Left ventricle myocardium superior (tissue), 1 donor: ENCODE results near the gene CDK14. TPM values are rescaled to one million over a fixed set of nuclear protein-coding genes. Genes with fewer than 3 reads are reported as not detected.
A peak's percentile ranks its signal among the peaks of the same experiment; 100 is the strongest.
"Not testable (repeated sequence)": the region's sequence is repeated elsewhere in the genome, so short reads cannot be mapped to it uniquely, and the experiment has no call there.

Experiments used
- ATAC-seq: fragments of 200-7000 bp; cut with Tn5 transposase; one replicate; pipeline ENCODE4 v1.9.1; 2020; ENCODE audit warnings: mild to moderate bottlenecking, moderate library complexity
- DNase-seq: peaks from one replicate; pipeline ENCODE4 v3.0.0-alpha.2; 2020
- intact Hi-C: fragments of 100-400 bp; cut with micrococcal nuclease; formaldehyde crosslinking; loops from one replicate; pipeline ENCODE4 v1.11.0; 2022
- total RNA-seq: library from RNA; stranded (reverse); fragmentation: NEBNext Ultra II Directional; extraction: Animal tissue kit (Norgen Biotek cat#: 25700); gene quantifications from one replicate; pipeline ENCODE4 v1.2.1, GENCODE V29; 2021
- donor health status: DM: no; HTN: yes; CAD: no; lungs with severe emphysema.

The CDK14 gene
- total RNA-seq, 1 donor from 2014 or later: 23.9 TPM

DNA sequence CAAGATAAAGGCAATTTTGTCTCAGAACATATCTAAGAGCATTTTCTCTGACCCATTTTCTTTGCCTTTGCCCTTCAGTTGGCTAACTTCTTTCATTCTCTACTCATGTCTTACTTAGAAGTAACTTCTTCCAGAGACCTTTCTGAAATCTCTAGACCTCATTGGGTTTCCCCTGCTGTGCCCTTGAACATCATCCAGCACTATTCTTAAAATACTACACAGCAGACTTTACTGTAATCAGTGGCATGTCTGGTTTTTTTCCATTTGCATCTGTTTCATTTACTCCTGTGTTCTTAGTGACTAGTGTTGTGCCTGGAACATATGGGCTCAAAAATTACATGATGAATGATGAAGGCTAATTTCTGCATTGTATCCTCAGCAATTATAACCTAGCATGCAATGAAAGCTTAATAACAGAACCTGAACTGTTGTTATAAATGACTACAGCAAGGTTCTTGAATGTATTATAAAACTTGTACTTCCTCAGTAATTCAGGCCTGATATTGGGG is 301.9 kb downstream of the CDK14 start:
- intact Hi-C loops: no loop called here
- DNase-seq: no peak
- peak; percentile 51 for ATAC-seq

DNA sequence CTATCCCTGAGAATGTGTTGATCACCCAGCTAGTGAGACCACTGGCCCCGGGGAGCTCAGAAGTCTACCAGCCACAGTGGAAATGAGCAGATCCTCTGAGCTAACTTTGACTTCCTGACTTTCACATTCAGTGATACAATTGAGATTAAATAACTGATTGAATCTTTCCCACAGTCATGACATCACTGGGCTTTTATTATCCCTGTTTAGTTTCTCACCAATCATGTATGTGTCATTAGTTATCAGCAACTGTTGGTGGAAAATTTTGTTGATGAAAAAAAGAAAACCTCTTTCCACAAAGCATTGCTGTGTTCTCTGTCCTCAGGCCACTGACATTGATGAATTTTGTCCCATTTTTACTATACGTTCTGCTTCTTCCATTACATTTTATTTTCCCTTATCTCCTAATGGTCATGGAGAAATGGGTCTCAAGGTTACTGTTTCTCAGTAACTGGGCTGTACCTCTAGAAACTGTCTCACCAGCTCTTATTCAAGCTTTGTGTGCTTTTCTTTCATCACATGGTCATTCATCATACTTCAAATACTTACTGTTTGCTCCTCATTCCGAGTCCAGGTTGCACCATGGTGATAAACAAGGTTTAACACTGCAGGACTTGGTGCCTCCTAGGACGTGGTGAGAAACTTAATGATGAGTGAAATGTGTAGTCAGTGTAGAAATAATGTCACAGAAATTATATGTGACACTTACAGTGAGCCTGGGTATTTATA is 304.7 kb downstream of the CDK14 start:
- ATAC-seq (no peak), DNase-seq (no peak)
- intact Hi-C loops: no loop called here

DNA sequence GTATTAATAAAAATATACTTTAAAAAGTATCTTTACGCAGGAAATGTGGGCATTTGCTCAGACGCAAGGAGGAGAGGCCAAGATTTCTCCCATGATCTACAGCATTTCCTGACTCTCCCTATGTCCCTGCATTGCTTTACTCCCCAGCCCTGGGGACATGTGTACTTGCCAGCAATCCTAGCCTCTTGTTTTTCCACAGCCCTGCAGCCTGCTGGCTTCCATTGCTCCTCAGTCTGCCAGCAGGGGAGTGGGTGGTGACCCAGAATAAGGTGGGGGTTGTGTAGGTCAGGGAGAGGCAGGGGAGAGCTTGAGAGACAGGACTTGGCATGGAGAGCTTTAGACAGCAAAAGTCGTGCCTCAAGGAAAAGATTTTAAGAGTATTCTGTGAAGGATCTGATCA is 307.7 kb downstream of the CDK14 start:
- ATAC-seq: no peak
- intact Hi-C loops: no loop called here
- no peak for DNase-seq

DNA sequence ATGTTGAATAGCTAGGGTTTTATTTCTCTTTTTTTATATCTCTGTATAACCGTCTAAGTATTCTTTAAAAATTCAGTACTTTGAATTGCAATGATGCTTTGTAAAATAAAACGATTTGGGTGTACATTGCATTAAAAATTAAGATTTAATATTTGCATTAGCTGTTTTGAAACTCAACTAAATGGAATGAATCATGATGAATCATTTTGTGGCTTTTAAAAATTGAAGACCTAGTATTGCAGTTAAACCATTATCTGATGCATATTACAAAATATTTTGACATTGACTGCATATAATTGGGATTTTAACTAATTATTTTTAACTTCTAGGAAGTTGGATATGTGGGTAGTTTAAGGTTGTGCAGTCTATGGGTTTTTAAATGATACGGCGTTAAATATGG is 314.0 kb downstream of the CDK14 start:
- intact Hi-C loops: no loop called here
- DNase-seq (no peak), ATAC-seq (no peak)

DNA sequence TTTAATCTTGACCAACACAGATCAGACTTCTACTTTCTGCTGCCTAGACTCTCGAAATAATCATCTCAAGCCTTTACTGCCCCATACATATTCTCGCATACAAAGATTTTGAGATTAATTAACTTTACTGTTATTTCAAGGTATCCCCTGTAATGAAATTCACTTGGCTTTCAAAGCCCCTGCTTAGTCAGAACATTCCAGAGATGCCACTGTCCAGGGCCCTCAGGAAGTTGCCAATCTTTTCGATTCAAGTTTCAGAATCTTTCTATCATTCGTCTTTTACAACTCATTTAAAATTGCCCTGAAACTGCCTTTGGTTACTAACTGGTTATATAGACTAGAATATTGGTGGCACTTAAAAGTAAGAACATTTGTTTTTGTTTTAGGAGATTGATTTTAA is 320.2 kb downstream of the CDK14 start:
- DNase-seq (no peak), ATAC-seq (no peak)
- intact Hi-C loops: no loop called here

DNA sequence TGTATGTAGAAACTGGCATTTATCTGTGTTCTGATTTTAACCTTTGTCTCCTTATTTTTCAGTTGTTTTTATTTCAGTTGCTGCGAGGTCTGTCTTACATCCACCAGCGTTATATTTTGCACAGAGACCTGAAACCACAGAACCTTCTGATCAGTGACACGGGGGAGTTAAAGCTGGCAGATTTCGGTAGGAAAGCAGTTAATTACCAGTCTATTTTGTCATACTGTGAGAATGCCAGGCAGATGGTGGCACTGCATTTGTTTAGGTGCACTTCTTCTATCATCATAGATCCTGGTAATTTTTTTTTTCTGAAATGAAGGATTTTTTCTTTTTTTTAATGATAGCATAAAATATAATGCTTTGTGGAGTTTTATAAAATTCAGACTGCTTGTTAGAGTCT is 321.4 kb downstream of the CDK14 start:
- intact Hi-C loops: no loop called here
- ATAC-seq (no peak), DNase-seq (no peak)

DNA sequence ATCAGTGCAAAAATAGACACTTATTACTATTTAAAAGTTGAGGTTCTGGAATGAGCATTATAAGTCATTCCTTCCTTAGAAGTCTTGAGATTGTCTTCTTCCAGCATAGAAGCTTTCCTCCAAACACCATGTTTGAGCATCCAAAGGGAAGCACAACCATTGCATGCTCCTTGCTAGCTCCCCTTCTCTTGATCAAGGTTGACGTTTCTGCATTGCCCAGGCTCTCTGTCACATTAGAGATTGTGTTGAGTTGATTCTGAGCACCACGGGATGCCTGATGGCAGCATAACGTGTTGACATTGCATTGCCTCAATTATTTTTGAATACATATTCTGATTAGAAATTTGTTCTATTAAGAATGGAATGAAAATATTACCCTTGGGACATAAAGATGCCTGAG is 322.2 kb downstream of the CDK14 start:
- intact Hi-C loops: no loop called here
- no peak for ATAC-seq
- DNase-seq: no peak

DNA sequence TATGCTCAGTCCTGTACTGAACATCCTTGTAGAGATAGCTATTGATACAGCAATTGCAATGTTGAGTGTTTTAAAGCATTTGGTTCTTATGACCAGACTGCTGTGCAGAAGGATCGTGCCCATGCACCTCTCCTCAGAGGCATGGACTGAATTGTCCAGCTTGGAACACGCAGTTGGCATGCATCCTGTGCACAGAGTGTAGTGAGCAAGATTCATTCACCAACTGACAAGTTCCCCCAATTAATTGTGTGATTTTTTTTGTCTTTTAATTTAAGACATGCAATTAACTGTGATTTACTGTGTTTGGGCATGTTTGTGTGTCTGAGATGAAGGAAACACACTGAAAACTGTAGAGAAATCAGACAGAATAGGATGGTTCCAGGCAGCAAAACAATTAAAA is 323.7 kb downstream of the CDK14 start:
- intact Hi-C loops: no loop called here
- no peak for DNase-seq
- no peak for ATAC-seq

DNA sequence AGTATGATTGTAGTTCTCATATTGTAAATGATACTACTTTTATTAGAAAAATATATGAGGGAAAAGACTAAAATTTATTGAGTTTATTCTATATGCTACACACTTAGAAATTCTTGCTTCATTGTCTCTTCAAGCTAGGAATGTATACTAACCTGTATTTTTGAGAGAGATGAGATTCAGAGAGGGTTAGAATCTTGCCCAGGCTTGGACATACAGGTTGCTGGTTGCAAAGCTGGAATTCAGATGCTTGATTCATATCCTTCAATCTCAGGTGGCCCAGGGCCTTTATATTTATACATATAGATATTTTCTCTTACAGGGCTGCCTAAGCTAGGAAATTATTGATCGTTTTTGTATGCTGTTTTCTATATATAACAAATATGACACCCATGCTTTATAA is 324.2 kb downstream of the CDK14 start:
- DNase-seq: no peak
- no peak for ATAC-seq
- intact Hi-C loops: no loop called here

DNA sequence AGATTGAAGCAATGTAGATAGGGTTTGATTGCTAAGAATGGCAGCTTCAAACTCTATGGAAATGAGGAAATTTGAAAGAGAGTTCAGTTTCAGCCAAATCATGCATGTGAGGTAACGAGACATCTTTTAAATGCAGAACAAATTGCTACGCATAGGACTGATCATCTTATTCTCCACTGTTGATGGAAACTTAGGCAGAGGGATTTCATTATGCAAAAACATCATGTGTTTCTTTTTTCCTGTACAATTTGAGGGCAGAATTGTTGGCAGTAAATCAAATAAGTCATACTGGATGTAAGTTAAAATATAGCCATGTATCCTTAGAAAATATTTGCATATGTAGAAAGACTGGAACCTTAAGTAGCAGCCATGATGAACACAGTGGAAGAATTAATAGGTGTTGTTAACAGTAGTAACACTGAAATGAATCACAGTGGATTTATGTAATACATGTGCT is 327.4 kb downstream of the CDK14 start:
- DNase-seq (no peak), ATAC-seq (no peak)
- intact Hi-C loops: no loop called here

DNA sequence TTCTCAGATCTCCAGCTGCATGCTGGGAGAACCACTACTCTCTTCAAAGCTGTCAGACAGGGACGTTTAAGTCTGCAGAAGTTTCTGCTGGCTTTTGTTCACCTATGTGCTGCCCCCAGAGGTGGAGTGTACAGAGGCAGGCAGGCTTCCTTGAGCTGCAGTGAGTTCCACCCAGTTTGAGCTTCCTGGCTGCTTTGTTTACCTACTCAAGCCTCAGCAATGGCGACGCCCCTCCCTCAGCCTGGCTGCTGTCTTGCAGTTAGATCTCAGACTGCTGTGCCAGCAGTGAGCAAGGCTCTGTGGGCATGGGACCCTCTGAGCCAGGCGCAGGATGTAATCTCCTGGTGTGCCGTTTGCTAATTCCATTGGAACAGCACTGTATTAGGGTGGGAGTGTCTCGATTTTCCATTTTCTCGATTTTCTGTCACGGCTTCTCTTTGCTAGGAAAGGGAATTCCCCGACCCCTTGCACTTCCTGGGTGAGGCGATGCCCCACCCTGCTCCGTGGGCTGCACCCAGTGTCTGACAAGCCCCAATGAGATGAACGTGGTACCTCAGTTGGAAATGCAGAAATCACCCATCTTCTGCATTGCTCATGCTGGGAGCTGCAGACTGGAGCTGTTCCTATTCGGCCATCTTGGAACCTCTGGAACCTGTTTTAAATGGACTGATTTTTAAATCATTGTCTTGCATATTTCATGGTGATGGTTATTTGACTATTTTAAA is 332.7 kb downstream of the CDK14 start:
- ATAC-seq, intact Hi-C loops: not testable (repeated sequence)

DNA sequence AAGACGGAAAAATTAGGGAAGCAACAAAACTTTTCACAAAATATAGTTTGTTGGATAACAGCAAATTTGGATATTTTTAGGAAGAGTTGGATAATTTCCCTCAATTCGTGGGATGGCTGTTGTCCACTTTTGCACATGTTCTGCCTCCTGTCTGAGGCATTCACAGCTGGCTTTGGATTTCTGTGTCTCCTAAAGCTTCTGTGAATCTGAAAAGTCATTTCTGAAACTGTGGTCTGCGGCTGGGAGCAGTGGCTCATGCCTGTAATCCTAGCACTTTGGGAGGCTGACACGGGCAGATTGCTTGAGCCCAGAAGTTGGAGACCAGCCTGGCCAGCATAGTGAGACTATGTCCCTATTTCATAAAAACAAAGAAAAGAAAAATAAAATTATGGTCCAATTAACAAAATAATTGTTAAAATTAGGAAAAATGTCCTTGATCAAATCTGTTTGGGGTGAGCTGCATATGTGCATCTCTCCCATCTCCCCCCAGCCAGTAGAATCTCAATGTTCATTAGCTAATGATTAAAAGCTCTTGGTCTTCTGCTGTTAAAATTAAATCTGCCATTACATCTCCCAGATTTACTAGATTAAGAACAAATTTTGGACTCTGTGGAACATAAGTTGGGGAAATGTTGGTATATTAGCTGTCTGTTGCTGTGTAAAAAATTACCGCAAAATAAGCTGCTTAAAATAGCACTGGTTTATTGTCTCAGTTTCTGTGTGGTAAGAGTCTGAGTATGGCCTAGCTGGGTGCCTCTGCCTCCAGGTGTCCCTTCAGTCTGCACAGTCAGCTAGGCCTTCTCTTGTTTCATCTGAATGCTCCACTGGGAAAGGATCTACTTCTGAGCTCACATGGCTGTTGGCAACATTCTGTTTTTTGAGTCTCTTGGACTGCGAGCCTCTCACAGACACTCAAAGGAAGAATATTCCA is 336.1 kb downstream of the CDK14 start:
- intact Hi-C loops: no loop called here
- ATAC-seq: peak; percentile 72
- DNase-seq: no peak

More for the DNA sequence above, 332.7 kb downstream of the CDK14 start:
- DNase-seq: not testable (repeated sequence)

DNA sequence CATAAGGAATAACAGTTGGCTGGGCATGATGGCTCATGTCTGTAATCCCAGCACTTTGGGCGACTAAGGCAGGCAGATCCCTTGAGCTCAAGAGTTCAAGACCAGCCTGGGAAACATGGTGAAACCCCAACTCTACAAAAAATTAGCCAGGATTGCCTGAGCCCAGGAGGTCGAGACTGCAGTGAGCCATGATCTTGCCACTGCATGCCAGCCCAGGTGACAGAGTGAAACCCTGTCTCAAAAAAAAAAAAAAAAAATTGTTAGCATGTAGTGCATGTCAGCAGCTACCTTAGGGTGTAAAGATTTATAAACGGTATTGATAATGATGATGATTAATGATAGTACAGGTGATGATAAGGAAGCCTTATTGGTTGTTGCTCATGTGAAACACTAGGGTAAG is 336.9 kb downstream of the CDK14 start:
- intact Hi-C loops: no loop called here
- DNase-seq: no peak
- no peak for ATAC-seq

DNA sequence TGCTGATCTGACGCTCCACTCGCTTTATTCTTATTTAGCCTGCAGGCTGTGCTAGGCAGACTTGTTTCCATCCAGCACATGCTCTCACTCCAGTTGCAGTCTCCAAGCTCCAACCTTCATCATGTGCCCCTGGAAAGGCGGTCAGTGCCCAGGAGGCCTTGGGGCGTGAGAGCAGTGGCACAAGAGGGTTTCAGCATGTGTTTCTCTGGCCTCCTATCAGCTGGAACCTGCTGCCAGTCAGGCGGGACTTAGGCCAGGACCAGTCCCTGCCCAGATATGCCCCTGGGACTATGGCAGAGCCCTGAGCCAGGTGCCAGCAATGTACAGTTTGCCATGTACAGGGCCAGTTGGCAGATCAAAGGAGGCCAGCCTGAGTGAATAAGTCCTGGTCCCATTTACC is 337.9 kb downstream of the CDK14 start:
- ATAC-seq (peak; percentile 69), DNase-seq (peak; percentile 37)
- intact Hi-C loops: no loop called here

DNA sequence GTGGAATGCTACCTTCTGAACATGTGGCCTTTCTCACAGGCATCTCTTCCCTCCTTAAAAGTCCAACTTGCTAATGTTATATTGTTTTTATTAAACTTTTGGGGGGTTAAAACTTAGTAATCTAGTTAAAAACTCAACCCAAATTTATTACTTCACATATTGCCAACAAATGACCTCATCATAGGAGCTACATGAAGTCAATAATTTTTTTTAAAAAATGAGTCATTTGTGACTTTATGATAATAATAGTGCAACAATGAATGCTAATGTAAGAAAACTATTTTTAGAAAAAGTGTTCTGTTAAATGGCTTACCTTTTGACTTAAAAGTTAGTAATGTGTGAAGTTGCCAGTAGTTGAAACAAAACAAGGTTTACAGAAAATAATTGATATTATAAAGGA is 342.2 kb downstream of the CDK14 start:
- DNase-seq (no peak), ATAC-seq (no peak)
- intact Hi-C loops: no loop called here

DNA sequence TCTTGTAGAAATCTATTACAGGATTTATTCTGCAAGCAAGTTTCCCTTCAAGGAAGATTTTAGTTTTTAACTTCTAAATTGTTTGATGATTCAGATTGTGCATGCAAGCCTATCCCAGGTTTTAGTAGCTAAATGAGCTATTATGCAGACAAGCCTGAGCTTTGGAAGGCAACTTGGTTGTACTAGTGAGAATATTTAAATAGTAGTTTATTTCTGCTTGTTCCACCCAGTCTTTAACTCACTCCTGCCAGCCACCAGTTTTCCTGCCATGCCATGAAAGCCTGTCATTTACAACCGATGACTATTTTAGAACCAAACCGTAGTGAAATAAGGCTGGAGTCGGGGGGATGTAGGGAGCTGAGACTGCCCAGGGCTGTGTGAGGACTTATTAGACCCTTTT is 343.5 kb downstream of the CDK14 start:
- DNase-seq (no peak), ATAC-seq (no peak)
- intact Hi-C loops: no loop called here

DNA sequence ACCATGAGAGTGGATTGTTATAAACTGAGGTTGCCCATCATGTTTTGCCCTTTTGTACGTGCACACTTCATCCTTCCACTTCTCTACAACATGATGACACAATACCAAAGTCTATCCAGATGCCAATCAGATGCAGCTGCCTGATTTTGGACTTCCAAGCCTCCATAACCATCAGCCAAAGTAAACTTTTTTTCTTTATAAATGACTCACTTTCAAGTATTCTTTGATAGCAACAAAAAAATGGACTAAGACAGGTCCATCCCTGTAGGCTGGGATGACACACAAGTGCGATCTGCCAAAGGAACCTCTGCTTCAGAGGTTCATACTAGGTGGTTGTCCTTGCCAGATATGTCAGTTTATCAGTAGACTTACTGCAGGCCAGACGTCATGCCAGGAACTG is 347.9 kb downstream of the CDK14 start:
- DNase-seq: no peak
- intact Hi-C loops: no loop called here
- no peak for ATAC-seq

DNA sequence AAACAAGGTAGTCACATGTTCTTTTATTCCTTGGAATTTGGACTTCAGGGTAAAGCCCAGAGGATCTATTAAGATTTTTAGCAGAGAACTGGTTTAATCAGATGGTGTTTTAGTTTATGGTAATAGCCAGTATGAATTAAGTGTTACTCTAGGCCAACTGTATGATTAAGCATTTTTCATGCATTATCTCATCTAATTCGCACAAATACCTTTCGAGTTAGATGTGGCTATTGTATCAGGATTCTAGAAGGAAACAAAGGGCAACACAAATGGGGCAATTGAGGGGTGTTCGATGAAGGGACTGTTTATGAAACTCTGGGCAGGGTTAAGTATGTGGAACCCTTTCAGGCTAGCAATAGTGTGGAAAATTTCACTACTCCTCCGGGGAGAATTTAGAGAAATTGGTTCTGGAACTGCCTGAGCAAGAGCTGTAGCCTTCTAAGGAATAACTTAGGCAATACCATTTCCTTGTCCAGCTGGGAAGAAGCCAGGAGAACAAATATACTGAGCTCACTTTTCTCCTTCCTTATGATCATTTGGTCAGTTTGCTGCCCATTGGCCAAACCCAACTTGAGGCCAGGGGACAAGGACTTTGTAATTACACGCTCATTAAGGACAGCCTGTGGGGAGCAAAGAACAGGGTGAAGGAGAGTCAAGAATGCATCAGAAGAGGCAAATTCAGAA is 349.1 kb downstream of the CDK14 start:
- peak; percentile 82 for ATAC-seq
- intact Hi-C loops: no loop called here
- DNase-seq: no peak
